Ovary (tissue), 9 donors: Measurements from ENCODE around the gene PDE3A. TPM values are rescaled to one million over a fixed set of nuclear protein-coding genes. Genes with fewer than 3 reads are reported as not detected.

Experiments used
- DNase-seq, 5 donors: peaks; one replicate each; pipeline ENCODE4 v3.0.0-alpha.2; 2019 to 2020
- H3K27ac ChIP-seq, 2 donors: fragments of 200-600 bp; one replicate each; pipeline versions ENCODE4 v1.5.1 to v1.8.0; 2019 to 2022
- H3K27me3 ChIP-seq: fragments of 200-600 bp; one replicate; pipeline ENCODE4 v1.8.0; 2022
- H3K36me3 ChIP-seq: fragments of 200-600 bp; sonication (generic); one replicate; pipeline ENCODE4 v1.5.1; 2019
- H3K4me1 ChIP-seq: one replicate; pipeline ENCODE4 v1.8.1; 2013; ENCODE audit warnings: mild to moderate bottlenecking, moderate library complexity; ENCODE audit not compliant: insufficient read depth
- H3K4me3 ChIP-seq: fragments of 200-600 bp; sonication (generic); one replicate; pipeline ENCODE4 v1.5.1; 2017
- H3K9me3 ChIP-seq, 2 donors: fragments of 200-600 bp in 1 of 2; sonication (generic) in 1 of 2; one replicate each; pipeline versions ENCODE4 v1.5.1 to v1.8.1; 2013 to 2019; ENCODE audit warnings: mild to moderate bottlenecking in 1 of 2, moderate library complexity in 1 of 2
- EP300 ChIP-seq: sonication (generic); formaldehyde crosslinking; IDR thresholded peaks from one replicate; pipeline ENCODE4 v1.6.1; 2017; ENCODE audit warnings: antibody characterized with exemption
- POLR2A ChIP-seq: fragments of 450-650 bp; IDR thresholded peaks from one replicate; pipeline ENCODE4 v1.6.1; 2017; ENCODE audit warnings: antibody characterized with exemption, mild to moderate bottlenecking, moderate library complexity
- WGBS, 3 donors: extraction: QIAGEN DNeasy Blood & Tissue Kit in 1 of 3; methylation state at CpG; one replicate each; pipeline versions ENCODE4 v1.1.5 to v1.1.7; 2013 to 2017; 5-methylcytosine and 5-hydroxymethylcytosine counted together
- intact Hi-C, 4 donors: fragments of 100-400 bp; cut with DNase I; formaldehyde crosslinking; loops; one replicate each; pipeline versions ENCODE4 v1.11.0 to v1.15.1; 2022 to 2023
- polyA plus RNA-seq, 2 donors: library from polyadenylated mRNA; stranded (reverse); fragments of 200-250 nt in 1 of 2; fragments of 350-450 nt in 1 of 2; fragmentation: Illumina TruSeq in 1 of 2; extraction: RNeasy Lipid Tissue Mini Kit (QIAGEN cat#74804) in 1 of 2; gene quantifications; one replicate each; pipeline ENCODE4 v1.2.3, GENCODE V29; 2013 to 2014
- total RNA-seq, 7 donors: library from RNA; depleted of rRNA in 2 of 7; stranded (reverse); fragments of >200 nt in 2 of 7; fragmentation: NEBNext Ultra II Directional in 3 of 7; extraction: Animal tissue kit (Norgen Biotek cat#: 25700) in 3 of 7; gene quantifications; one replicate each; pipeline versions ENCODE4 v1.1.0 to v1.2.4, GENCODE V29; 2016 to 2023
- TF ChIP-seq, protein P1 (sequence below), 3 donors: fragments of 450-650 bp in 2 of 3; fragments of 200-600 bp in 1 of 3; IDR thresholded peaks; one replicate each; pipeline versions ENCODE4 v1.5.1 to v1.8.0; 2016 to 2022; ENCODE audit warnings: antibody characterized with exemption in 3 of 3, mild to moderate bottlenecking in 1 of 3
- donor health status: DM: no; HTN: no; CAD: no; lungs with moderate emphysema.
- donor health status: DM: no; HTN: no; CAD: no.
- donor health status: Bipolar disorder and iron deficiency.
- donor health status: DM: yes; HTN: yes; CAD: no.
- donor health status: DM: no; HTN: no; CAD: no.
- donor health status: DM: yes; HTN: yes; CAD: no.

The PDE3A gene
- total and polyA plus RNA-seq, 9 donors, result 3.7 to 15.2 (median 7.1) TPM

GRCh38 chr12:20342111-20342510 lies 26.2 kb upstream of the PDE3A start:
- H3K4me1 ChIP-seq, result no peaks in the 10 kb centered on the region
- H3K4me3 ChIP-seq, result no peak overlapping the region
- 84 to 92% (median 89%) methylated on average over 3 of the region's 3 CpGs for WGBS, 3 donors
- DNase-seq, result no peak
- H3K27me3 ChIP-seq, result no peaks in the 10 kb centered on the region
- TF ChIP-seq, protein P1, sequence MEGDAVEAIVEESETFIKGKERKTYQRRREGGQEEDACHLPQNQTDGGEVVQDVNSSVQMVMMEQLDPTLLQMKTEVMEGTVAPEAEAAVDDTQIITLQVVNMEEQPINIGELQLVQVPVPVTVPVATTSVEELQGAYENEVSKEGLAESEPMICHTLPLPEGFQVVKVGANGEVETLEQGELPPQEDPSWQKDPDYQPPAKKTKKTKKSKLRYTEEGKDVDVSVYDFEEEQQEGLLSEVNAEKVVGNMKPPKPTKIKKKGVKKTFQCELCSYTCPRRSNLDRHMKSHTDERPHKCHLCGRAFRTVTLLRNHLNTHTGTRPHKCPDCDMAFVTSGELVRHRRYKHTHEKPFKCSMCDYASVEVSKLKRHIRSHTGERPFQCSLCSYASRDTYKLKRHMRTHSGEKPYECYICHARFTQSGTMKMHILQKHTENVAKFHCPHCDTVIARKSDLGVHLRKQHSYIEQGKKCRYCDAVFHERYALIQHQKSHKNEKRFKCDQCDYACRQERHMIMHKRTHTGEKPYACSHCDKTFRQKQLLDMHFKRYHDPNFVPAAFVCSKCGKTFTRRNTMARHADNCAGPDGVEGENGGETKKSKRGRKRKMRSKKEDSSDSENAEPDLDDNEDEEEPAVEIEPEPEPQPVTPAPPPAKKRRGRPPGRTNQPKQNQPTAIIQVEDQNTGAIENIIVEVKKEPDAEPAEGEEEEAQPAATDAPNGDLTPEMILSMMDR (IDR thresholded peaks at IDR 0.05), result no peak
- TF ChIP-seq EP300, result no peak
- TF ChIP-seq POLR2A, result no peak
- H3K36me3 ChIP-seq, result no peaks in the 10 kb centered on the region
- H3K27ac ChIP-seq, result no peak overlapping the region
- H3K9me3 ChIP-seq, result no peaks in the 10 kb centered on the region
- intact Hi-C loops, result no loop called here

GRCh38 chr12:20345866-20346265 lies 22.5 kb upstream of the PDE3A start:
- Histone ChIP-seq H3K4me1 (no peaks in the 10 kb centered on the region), H3K27me3 (no peaks in the 10 kb centered on the region), H3K9me3 (no peaks in the 10 kb centered on the region), H3K27ac (no peak overlapping the region), H3K4me3 (no peak overlapping the region), H3K36me3 (no peaks in the 10 kb centered on the region)
- DNase-seq, result no peak
- no peak for TF ChIP-seq EP300
- TF ChIP-seq, protein P1 (IDR thresholded peaks at IDR 0.05), result no peak
- TF ChIP-seq POLR2A, result no peak
- 37 to 48% (median 43%) methylated on average over 3 of the region's 3 CpGs for WGBS, 3 donors
- intact Hi-C loops, result no loop called here

GRCh38 chr12:20350026-20350425 lies 18.3 kb upstream of the PDE3A start:
- Histone ChIP-seq H3K4me1 (no peaks in the 10 kb centered on the region), H3K36me3 (no peaks in the 10 kb centered on the region), H3K27ac (no peak overlapping the region), H3K9me3 (no peaks in the 10 kb centered on the region), H3K27me3 (no peaks in the 10 kb centered on the region), H3K4me3 (no peak overlapping the region)
- intact Hi-C loops, result no loop called here
- TF ChIP-seq, protein P1 (IDR thresholded peaks at IDR 0.05), result no peak
- TF ChIP-seq POLR2A (no peak), EP300 (no peak)
- no peak for DNase-seq

- no peaks in the 10 kb centered on the region for H3K9me3 ChIP-seq
- 17 to 22% (median 20%) methylated on average over 5 of the region's 5 CpGs for WGBS, 3 donors
- no peak overlapping the region for H3K4me3 ChIP-seq
- no peak overlapping the region for H3K27ac ChIP-seq
- no peak for DNase-seq
- no peaks in the 10 kb centered on the region for H3K4me1 ChIP-seq
- no peaks in the 10 kb centered on the region for H3K36me3 ChIP-seq
- no peaks in the 10 kb centered on the region for H3K27me3 ChIP-seq
- TF ChIP-seq POLR2A (no peak), EP300 (no peak)
- TF ChIP-seq, protein P1 (IDR thresholded peaks at IDR 0.05), result no peak
- intact Hi-C loops, result no loop called here
Observed at GRCh38 chr12:20350495-20350894, 17.8 kb upstream of the PDE3A start.

DNA sequence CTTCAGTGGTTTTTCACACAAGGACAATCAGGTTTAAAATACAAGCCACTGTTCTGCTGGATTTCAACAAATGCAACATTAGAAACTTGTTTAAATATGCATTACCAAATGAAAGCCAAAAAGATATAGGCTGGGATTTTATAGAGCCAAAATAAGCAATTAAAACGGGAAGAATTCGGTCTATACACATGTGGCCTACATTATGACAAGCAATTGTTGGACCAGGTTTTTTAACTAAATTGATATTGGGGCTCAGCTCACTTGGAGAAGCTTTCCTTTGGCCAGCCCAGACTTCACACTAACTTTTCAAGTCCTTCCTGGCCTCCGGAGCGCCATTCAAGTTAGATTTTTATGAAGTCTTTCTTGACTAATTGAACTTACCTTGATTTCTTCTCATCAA lies 16.9 kb upstream of the PDE3A start:
- DNase-seq, result no peak

More for the DNA sequence above, 16.9 kb upstream of the PDE3A start:
- H3K4me1 ChIP-seq, result no peaks in the 10 kb centered on the region
- intact Hi-C loops, result no loop called here
- H3K27me3 ChIP-seq, result no peaks in the 10 kb centered on the region
- no peak overlapping the region for H3K4me3 ChIP-seq
- TF ChIP-seq POLR2A, result no peak
- TF ChIP-seq, protein P1 (IDR thresholded peaks at IDR 0.05), result no peak
- TF ChIP-seq EP300, result no peak
- no peak overlapping the region for H3K27ac ChIP-seq
- no peaks in the 10 kb centered on the region for H3K36me3 ChIP-seq
- 80 to 86% (median 82%) methylated on average over 4 of the region's 4 CpGs for WGBS, 3 donors
- no peaks in the 10 kb centered on the region for H3K9me3 ChIP-seq
